Measurements from ENCODE around the gene PRKAB1. TPM values are rescaled to one million over a fixed set of nuclear protein-coding genes. Genes with fewer than 3 reads are reported as not detected.
A peak's percentile ranks its signal among the peaks of the same experiment; 100 is the strongest.

Gene PRKAB1
- total RNA-seq, 1 experiment from 2014 or later: 36.3 TPM

- POLR2A ChIA-PET: no interaction called here
- BruUV-seq (replicated peaks): no TSS peak
- DNase-seq (ENCODE audit: low read depth, low spot score): no peak
- intact Hi-C loops (cut with micrococcal nuclease; ENCODE audit: unreplicated experiment): no loop called here
- CTCF ChIA-PET: interaction anchor here (0.5 kb wide), 1 partner anchor 222 kb away, joined by 10 read pairs; no protein-coding TSS in a partner anchor
- Histone ChIP-seq H3K9me3 (ENCODE audit: control insufficient read depth, insufficient read depth, low read depth, low read length) (no peaks in the 10 kb centered on the region), H3K27me3 (ENCODE audit: control insufficient read depth, insufficient read depth, low read length) (no peaks in the 10 kb centered on the region), H3K4me3 (ENCODE audit: low read depth in 2 of 2, low read length in 2 of 2) (peak overlapping the region; percentile 49 to 77), H3K36me3 (ENCODE audit: control insufficient read depth, insufficient read depth, low read length) (peaks cover 20% of the 10 kb centered on the region), H3K27ac (ENCODE audit: low read length) (peak overlapping the region; percentile 49; the same call in 1 of the 2 replicates), H3K4me1 (ENCODE audit: control insufficient read depth, insufficient read depth, low read length) (peaks cover 15% of the 10 kb centered on the region)
- in situ Hi-C loops (cut with HindIII; ENCODE audit: low pct_unique_long_range_greater_than_20kb, low sequenced_read_pairs): no loop called here
- peak; percentile 26 for ATAC-seq
- TF ChIP-seq TCF7L2 (IDR thresholded peaks at IDR 0.05; ENCODE audit: low read depth, low read length): no peak
- TF ChIP-seq CTCF (IDR thresholded peaks at IDR 0.05): no peak
- TF ChIP-seq POLR2AphosphoS5 (IDR thresholded peaks at IDR 0.05; ENCODE audit: low read depth, low read length): no peak
- no peak for TF ChIP-seq REST (IDR thresholded peaks at IDR 0.05; ENCODE audit: insufficient read depth in 1 of 2, low read depth in 2 of 2, low read length in 1 of 2)
Observed at GRCh38 chr12:119666900-119667576, 895 bp upstream of the PRKAB1 start.

- no peak for ATAC-seq
- no peak for TF ChIP-seq TCF7L2 (IDR thresholded peaks at IDR 0.05; ENCODE audit: low read depth, low read length)
- TF ChIP-seq SIN3A (IDR thresholded peaks at IDR 0.05; ENCODE audit: borderline replicate concordance, insufficient read depth, low read depth, low read length): no peak
- POLR2A ChIA-PET: interaction anchor here (0.6 to 0.7 kb wide), 2 partner anchors 475 to 1301 kb away, joined by 3 to 12 read pairs; no protein-coding TSS in a partner anchor
- intact Hi-C loops (cut with micrococcal nuclease; ENCODE audit: unreplicated experiment) (no loop called here), in situ Hi-C loops (cut with HindIII; ENCODE audit: low pct_unique_long_range_greater_than_20kb, low sequenced_read_pairs) (no loop called here)
- Histone ChIP-seq H3K4me3 (ENCODE audit: low read depth in 2 of 2, low read length in 2 of 2) (peak overlapping the region; percentile 77 to 99), H3K27ac (ENCODE audit: low read length) (peak overlapping the region; percentile 98), H3K4me1 (ENCODE audit: control insufficient read depth, insufficient read depth, low read length) (peaks cover 15% of the 10 kb centered on the region), H3K9me3 (ENCODE audit: control insufficient read depth, insufficient read depth, low read depth, low read length) (no peaks in the 10 kb centered on the region), H3K27me3 (ENCODE audit: control insufficient read depth, insufficient read depth, low read length) (no peaks in the 10 kb centered on the region), H3K36me3 (ENCODE audit: control insufficient read depth, insufficient read depth, low read length) (peaks cover 31% of the 10 kb centered on the region)
- no peak for DNase-seq (ENCODE audit: low read depth, low spot score)
- CTCF ChIA-PET: interaction anchor here (0.6 to 0.7 kb wide), 4 partner anchors 13 to 489 kb away, joined by 3 to 4 read pairs (median 4); no protein-coding TSS in a partner anchor
- no TSS peak for BruUV-seq (replicated peaks)
Observed at GRCh38 chr12:119668324-119668841, 450 bp downstream of the PRKAB1 start.

Data from Panc1 (cell line).